Activated B cell treated with CpG ODN at 0.5 μM for 24 hours (primary cell): ENCODE data around the gene CBX3. TPM values are rescaled to one million over a fixed set of nuclear protein-coding genes. Genes with fewer than 3 reads are reported as not detected.
"Not testable (repeated sequence)": the region's sequence is repeated elsewhere in the genome, so short reads cannot be mapped to it uniquely, and the experiment has no call there.

Experiments used
- ATAC-seq: fragments of 200-7000 bp; cut with Tn5 transposase; one replicate; pipeline ENCODE4 v1.10.0; 2021; ENCODE audit warnings: low read depth, mild to moderate bottlenecking, moderate library complexity
- CTCF ChIA-PET: fragments of 350-600 bp; sonication (Branson Sonifier 250); formaldehyde crosslinking; loops from one replicate; lab custom pipeline; 2021; ENCODE audit warnings: antibody characterized with exemption; lab: Charles Lee
- POLR2A ChIA-PET: fragments of 350-600 bp; sonication (Branson Sonifier 250); formaldehyde crosslinking; loops from one replicate; lab custom pipeline; 2021; ENCODE audit warnings: antibody characterized with exemption; lab: Charles Lee
- DNase-seq: peaks from one replicate; pipeline ENCODE4 v3.0.0; 2022
- H3K27ac Mint-ChIP-seq: one replicate; pipeline ENCODE4 v1.8.0; 2020; ENCODE audit warnings: mixed read lengths
- H3K27me3 Mint-ChIP-seq: one replicate; pipeline ENCODE4 v1.8.0; 2021; ENCODE audit warnings: mixed read lengths
- H3K36me3 Mint-ChIP-seq: one replicate; pipeline ENCODE4 v1.8.0; 2021; ENCODE audit warnings: low read depth, mixed read lengths
- H3K4me1 Mint-ChIP-seq: one replicate; pipeline ENCODE4 v1.8.0; 2021; ENCODE audit warnings: mixed read lengths
- H3K4me3 Mint-ChIP-seq: one replicate; pipeline ENCODE4 v1.8.0; 2020; ENCODE audit warnings: mild to moderate bottlenecking, mixed read lengths
- H3K9me3 Mint-ChIP-seq: one replicate; pipeline ENCODE4 v1.8.0; 2020; ENCODE audit warnings: mixed read lengths
- CTCF ChIP-seq: fragments of 200-600 bp; IDR thresholded peaks from one replicate; pipeline ENCODE4 v1.8.0; 2022; ENCODE audit warnings: antibody characterized with exemption, mild to moderate bottlenecking
- intact Hi-C: fragments of 100-400 bp; cut with micrococcal nuclease; formaldehyde crosslinking; loops from one replicate; pipeline ENCODE4 v1.15.1; 2024
- total RNA-seq: library from RNA; stranded (reverse); gene quantifications from 2 replicates; pipeline ENCODE4 v1.2.3, GENCODE V29; 2022

CBX3 gene
- 123 and 125 TPM in 2 replicates for total RNA-seq

- ChIA-PET CTCF (interaction anchor here (0.8 to 5.1 kb wide), 8 partner anchors 15 to 308 kb away, joined by 3 to 34 read pairs (median 3); partner anchors contain the start of genes NFE2L3 and SNX10), POLR2A (interaction anchor here (0.6 to 6.5 kb wide), 27 partner anchors 9 to 307 kb away, joined by 3 to 110 read pairs (median 11); partner anchors contain the start of genes NFE2L3 and SNX10)
- peak; percentile 90 for DNase-seq
- Mint-ChIP-seq H3K27me3 (no peaks in the 10 kb centered on the region), H3K4me1 (peaks cover 51% of the 10 kb centered on the region), H3K27ac (peak within 1 kb of the TSS; percentile 100), H3K36me3 (peaks cover 65% of the 10 kb centered on the region), H3K9me3 (no peaks in the 10 kb centered on the region), H3K4me3 (peak within 1 kb of the TSS; percentile 99)
- intact Hi-C loops, result loop anchor here (1.0 to 5.0 kb wide), 8 partner anchors 9 to 1951 kb away; partner anchors contain the start of genes SNX10 and TAX1BP1
- no peak for TF ChIP-seq CTCF
- ATAC-seq, result peak; percentile 45
Observed at GRCh38 chr7:26201247-26202018, at the start of gene CBX3. Gene CBX3, plus strand, starts transcription at chr7:26201745. Its CDS starts 1,254 bp downstream, at chr7:26202999.

GRCh38 chr7:26151953-26152781 lies 49.4 kb upstream of the CBX3 start, which contains the start of gene NFE2L3:
Gene NFE2L3, plus strand, starts transcription at chr7:26152198. Its CDS starts 301 bp downstream, at chr7:26152499.
- H3K27me3 Mint-ChIP-seq, result no peaks in the 10 kb centered on the region
- H3K4me3 Mint-ChIP-seq, result peak within 1 kb of the TSS; percentile 94
- ATAC-seq, result peak; percentile 90
- no peaks in the 10 kb centered on the region for H3K9me3 Mint-ChIP-seq
- DNase-seq, result peak; percentile 82
- H3K4me1 Mint-ChIP-seq, result peaks cover 48% of the 10 kb centered on the region
- intact Hi-C loops, result loop anchor here (1.0 to 5.0 kb wide), 6 partner anchors 48 to 1010 kb away; partner anchors contain the start of genes HNRNPA2B1 and SNX10
- ChIA-PET CTCF (interaction anchor here (0.7 to 3.0 kb wide), 15 partner anchors 20 to 214 kb away, joined by 3 to 15 read pairs (median 4); partner anchors contain the start of gene CBX3), POLR2A (interaction anchor here (0.7 to 2.2 kb wide), 17 partner anchors 9 to 257 kb away, joined by 3 to 72 read pairs (median 6); partner anchors contain the start of genes CBX3, HNRNPA2B1 and SNX10)
- H3K27ac Mint-ChIP-seq, result peak within 1 kb of the TSS; percentile 86
- TF ChIP-seq CTCF, result no peak
- H3K36me3 Mint-ChIP-seq, result no peaks in the 10 kb centered on the region

DNA sequence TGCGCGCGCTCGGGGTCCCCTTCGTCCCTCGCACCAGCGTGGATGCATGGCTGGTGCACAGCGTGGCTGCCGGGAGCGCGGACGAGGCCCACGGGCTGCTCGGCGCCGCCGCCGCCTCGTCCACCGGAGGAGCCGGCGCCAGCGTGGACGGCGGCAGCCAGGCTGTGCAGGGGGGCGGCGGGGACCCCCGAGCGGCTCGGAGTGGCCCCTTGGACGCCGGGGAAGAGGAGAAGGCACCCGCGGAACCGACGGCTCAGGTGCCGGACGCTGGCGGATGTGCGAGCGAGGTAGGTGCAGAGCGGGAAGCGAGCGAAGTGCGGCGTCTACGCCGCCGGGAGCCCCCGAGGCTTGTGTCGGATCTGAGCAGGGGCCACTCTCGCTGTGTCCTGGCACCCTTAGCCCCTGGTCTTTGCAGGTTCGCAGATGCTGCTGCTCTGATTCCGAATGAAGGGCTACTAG lies 48.7 kb upstream of the CBX3 start:
- H3K4me3 Mint-ChIP-seq, result peak overlapping the region; percentile 87
- intact Hi-C loops, result loop anchor here (1.0 to 5.0 kb wide), 6 partner anchors 47 to 1009 kb away; partner anchors contain the start of genes HNRNPA2B1 and SNX10
- DNase-seq, result peak; percentile 50
- H3K4me1 Mint-ChIP-seq, result peaks cover 54% of the 10 kb centered on the region
- not testable (repeated sequence) for H3K27me3 Mint-ChIP-seq, H3K36me3 Mint-ChIP-seq, H3K9me3 Mint-ChIP-seq
- ATAC-seq, result peak; percentile 2
- H3K27ac Mint-ChIP-seq, result peak overlapping the region; percentile 54
- ChIA-PET POLR2A (interaction anchor here (0.9 to 2.2 kb wide), 11 partner anchors 14 to 258 kb away, joined by 3 to 72 read pairs (median 6); partner anchors contain the start of genes CBX3, HNRNPA2B1 and SNX10), CTCF (interaction anchor here (1.1 to 3.0 kb wide), 6 partner anchors 35 to 213 kb away, joined by 3 to 15 read pairs (median 4); no protein-coding TSS in a partner anchor)

DNA sequence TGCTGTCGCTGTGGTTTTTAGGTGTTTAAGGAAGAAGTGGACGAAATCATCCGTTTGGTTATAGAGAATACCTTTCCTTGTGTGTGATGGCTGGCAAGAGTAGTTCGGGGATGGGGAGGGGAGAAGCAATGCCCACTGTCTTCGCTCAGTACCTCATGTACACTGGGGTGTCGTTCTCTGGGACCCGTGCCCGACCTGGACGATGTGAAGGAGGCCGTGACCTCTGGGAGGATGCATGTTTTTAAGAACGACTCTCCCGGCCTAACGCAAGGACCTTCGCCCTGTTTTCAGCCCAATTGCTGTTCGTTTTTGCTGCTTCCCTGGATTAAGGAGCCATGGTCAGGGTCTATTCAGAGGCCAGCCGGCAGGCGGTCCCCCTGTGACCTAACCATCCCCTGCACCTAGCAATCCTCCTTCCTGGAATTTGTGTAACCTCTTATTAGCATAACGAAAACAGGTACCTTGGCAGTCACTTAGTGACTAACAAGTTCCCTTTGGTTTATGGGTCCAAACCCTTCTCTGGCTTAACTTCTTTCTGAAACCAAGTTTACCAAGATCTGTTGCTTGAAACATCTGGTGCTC lies 48.2 kb upstream of the CBX3 start:
- ChIA-PET POLR2A (interaction anchor here (1.1 to 1.4 kb wide), 5 partner anchors 9 to 75 kb away, joined by 3 to 9 read pairs (median 4); partner anchors contain the start of gene HNRNPA2B1), CTCF (no interaction called here)
- intact Hi-C loops, result loop anchor here (2.0 to 5.0 kb wide), 5 partner anchors 53 to 1009 kb away; partner anchors contain the start of gene SNX10
- Mint-ChIP-seq H3K4me3 (peak overlapping the region; percentile 87), H3K27me3 (no peaks in the 10 kb centered on the region), H3K9me3 (no peaks in the 10 kb centered on the region), H3K27ac (peak overlapping the region; percentile 54), H3K36me3 (no peaks in the 10 kb centered on the region), H3K4me1 (peaks cover 59% of the 10 kb centered on the region)
- ATAC-seq (no peak), DNase-seq (no peak)
- no peak for TF ChIP-seq CTCF
